Right cardiac atrium (tissue), 5 donors: ENCODE data around the gene SQOR. TPM values are rescaled to one million over a fixed set of nuclear protein-coding genes. Genes with fewer than 3 reads are reported as not detected.

Experiments
- polyA plus RNA-seq: library from polyadenylated mRNA; stranded (reverse); fragments of 200-250 nt; gene quantifications from one replicate; pipeline ENCODE4 v1.2.3, GENCODE V29; 2013
- total RNA-seq, 4 donors: library from RNA; stranded (reverse); fragmentation: NEBNext Ultra II Directional; extraction: Animal tissue kit (Norgen Biotek cat#: 25700); gene quantifications; one replicate each; pipeline ENCODE4 v1.2.1, GENCODE V29; 2021
- donor health status: healthy with polysubstance abuse.
- donor health status: DM: no; HTN: yes; CAD: no.
- donor health status: DM: no; HTN: no; CAD: no.
- donor health status: DM: no; HTN: yes; CAD: no; lungs with severe emphysema.
- donor health status: DM: yes; HTN: yes; CAD: no.

SQOR gene
- total and polyA plus RNA-seq, 5 donors: 16.0 to 23.6 (median 19.3) TPM

Other genes with a start within 250 kb of the SQOR start
- gene SLC30A4, start 112.3 kb upstream of the SQOR start, total RNA-seq: 1 to 10 TPM; 4.6 to 5.6 (median 5.3) TPM
- gene SLC30A4, start 112.3 kb upstream of the SQOR start, polyA plus RNA-seq: 2.7 TPM
- gene BLOC1S6, start 47.6 kb upstream of the SQOR start, total RNA-seq: 10 to 100 TPM; 33.5 to 37.8 (median 35.4) TPM
- 18.5 TPM for gene BLOC1S6, start 47.6 kb upstream of the SQOR start, polyA plus RNA-seq